Loucy (cell line): ENCODE measurements around the gene PRRC2B.

ENCODE experiments used
- EZH2phosphoT487 ChIP-seq: fragments of 200-600 bp; IDR thresholded peaks from 2 replicates; pipeline ENCODE4 v1.6.1; 2018; ENCODE audit warnings: antibody characterized with exemption, mild to moderate bottlenecking, moderate library complexity, borderline replicate concordance
- TF ChIP-seq, protein P1 (sequence below): fragments of 200-600 bp; sonication (generic); conservative IDR thresholded peaks from 2 replicates; pipeline ENCODE4 v1.5.1; 2014; ENCODE audit warnings: mild to moderate bottlenecking, antibody characterized with exemption, low read length

DNA sequence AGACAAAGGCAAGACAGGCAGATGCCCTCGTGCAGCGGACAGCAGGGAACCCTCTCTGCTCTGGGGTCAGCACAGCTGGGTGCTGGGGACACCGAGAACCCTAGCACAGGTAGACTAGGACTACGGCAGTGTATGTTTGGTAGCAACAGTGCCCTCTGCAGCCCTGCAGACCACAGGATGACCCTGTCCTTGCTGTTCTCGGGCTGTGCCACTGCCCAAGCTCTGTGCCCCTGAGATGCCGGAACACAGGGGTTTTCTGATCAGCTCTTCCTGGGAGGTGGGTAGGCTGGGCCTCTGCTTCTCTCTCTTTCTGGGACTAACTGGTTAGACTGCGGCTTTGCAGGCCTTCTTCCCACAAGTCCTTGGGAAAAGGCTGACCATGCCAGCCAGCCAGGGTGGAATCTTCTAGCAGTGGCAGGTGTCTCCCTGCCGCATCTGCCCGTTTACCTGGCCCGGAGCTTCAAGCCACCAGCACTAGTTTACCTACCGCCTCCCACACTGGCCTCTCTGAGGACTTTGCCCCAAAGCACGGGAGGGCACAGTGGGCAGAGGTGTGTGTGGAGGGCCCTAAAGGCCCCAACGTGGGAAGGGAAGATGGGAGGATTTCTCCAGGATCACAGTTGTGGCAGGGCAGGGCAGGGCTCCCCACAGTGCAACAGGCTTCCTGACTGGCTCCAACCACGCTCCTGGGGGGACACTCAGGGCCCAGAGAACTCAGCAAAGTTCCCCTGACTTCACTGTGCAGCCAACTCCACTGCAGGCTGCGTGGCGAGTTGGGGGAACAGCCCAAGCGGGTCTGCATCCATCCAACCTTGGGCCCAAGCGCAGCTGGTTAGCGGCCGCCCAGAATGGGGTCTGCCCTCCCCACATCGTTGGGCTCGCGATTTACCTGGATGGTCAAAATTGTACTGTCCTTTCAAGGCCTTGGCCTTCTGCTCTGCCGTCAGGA, 136.0 kb downstream of the PRRC2B start:
- TF ChIP-seq, protein P1, sequence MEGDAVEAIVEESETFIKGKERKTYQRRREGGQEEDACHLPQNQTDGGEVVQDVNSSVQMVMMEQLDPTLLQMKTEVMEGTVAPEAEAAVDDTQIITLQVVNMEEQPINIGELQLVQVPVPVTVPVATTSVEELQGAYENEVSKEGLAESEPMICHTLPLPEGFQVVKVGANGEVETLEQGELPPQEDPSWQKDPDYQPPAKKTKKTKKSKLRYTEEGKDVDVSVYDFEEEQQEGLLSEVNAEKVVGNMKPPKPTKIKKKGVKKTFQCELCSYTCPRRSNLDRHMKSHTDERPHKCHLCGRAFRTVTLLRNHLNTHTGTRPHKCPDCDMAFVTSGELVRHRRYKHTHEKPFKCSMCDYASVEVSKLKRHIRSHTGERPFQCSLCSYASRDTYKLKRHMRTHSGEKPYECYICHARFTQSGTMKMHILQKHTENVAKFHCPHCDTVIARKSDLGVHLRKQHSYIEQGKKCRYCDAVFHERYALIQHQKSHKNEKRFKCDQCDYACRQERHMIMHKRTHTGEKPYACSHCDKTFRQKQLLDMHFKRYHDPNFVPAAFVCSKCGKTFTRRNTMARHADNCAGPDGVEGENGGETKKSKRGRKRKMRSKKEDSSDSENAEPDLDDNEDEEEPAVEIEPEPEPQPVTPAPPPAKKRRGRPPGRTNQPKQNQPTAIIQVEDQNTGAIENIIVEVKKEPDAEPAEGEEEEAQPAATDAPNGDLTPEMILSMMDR = peak; percentile 23; the same call in 1 of the 2 replicates
- TF ChIP-seq EZH2phosphoT487 = no peak
